GM23338 (cell line): ENCODE measurements around the gene ERBB4. TPM values are rescaled to one million over a fixed set of nuclear protein-coding genes. Genes with fewer than 3 reads are reported as not detected.

Source experiments
- ATAC-seq: fragments of 200-7000 bp; cut with Tn5 transposase; 3 replicates; pipeline ENCODE4 v1.9.1; 2020
- DNase-seq: peaks from one replicate; pipeline ENCODE4 v3.0.0-alpha.2; 2015; ENCODE audit warnings: low spot score
- H2AFZ ChIP-seq: fragments of 200-600 bp; sonication (generic); 2 replicates; pipeline ENCODE4 v1.8.0; 2016; ENCODE audit warnings: antibody characterized with exemption, mild to moderate bottlenecking, moderate library complexity
- H3F3A ChIP-seq: fragments of 200-600 bp; sonication (generic); replicated peaks from 2 replicates; pipeline ENCODE4 v1.8.0; 2017; ENCODE audit warnings: antibody characterized with exemption, mixed run types, low read depth
- H3K27ac ChIP-seq: fragments of 200-600 bp; sonication (generic); 2 replicates; pipeline ENCODE4 v1.6.1; 2016; ENCODE audit warnings: low read depth
- H3K27me3 ChIP-seq: fragments of 200-600 bp; sonication (generic); 2 replicates; pipeline ENCODE4 v1.8.0; 2016; ENCODE audit warnings: mild to moderate bottlenecking, mixed run types, moderate library complexity; ENCODE audit not compliant: insufficient read depth
- H3K36me3 ChIP-seq: fragments of 200-600 bp; sonication (generic); 2 replicates; pipeline ENCODE4 v1.8.0; 2016; ENCODE audit warnings: mild to moderate bottlenecking; ENCODE audit not compliant: insufficient read depth
- H3K4me1 ChIP-seq: fragments of 200-600 bp; sonication (generic); 2 replicates; pipeline ENCODE4 v1.8.0; 2016; ENCODE audit warnings: mild to moderate bottlenecking, moderate library complexity; ENCODE audit not compliant: insufficient read depth
- H3K4me2 ChIP-seq: fragments of 200-600 bp; sonication (generic); 2 replicates; pipeline ENCODE4 v1.7.1; 2017; ENCODE audit warnings: mixed run types
- H3K4me3 ChIP-seq: fragments of 200-600 bp; sonication (generic); 2 replicates; pipeline ENCODE4 v1.6.1; 2016; ENCODE audit warnings: mixed run types
- H3K79me2 ChIP-seq: fragments of 200-600 bp; sonication (generic); replicated peaks from 2 replicates; pipeline ENCODE4 v1.8.0; 2017; ENCODE audit warnings: mild to moderate bottlenecking; ENCODE audit not compliant: insufficient read depth
- H3K9me2 ChIP-seq: fragments of 200-600 bp; sonication (generic); 2 replicates; pipeline ENCODE4 v1.8.0; 2017; ENCODE audit not compliant: insufficient read depth
- H4K20me1 ChIP-seq: fragments of 200-600 bp; sonication (generic); replicated peaks from 2 replicates; pipeline ENCODE4 v1.8.0; 2017; ENCODE audit warnings: mild to moderate bottlenecking; ENCODE audit not compliant: insufficient read depth
- H3K27ac Mint-ChIP-seq: 2 replicates; pipeline ENCODE4 v1.8.0; 2020; ENCODE audit warnings: inconsistent platforms, mild to moderate bottlenecking, moderate library complexity, mixed read lengths
- H3K27me3 Mint-ChIP-seq: 3 replicates; pipeline ENCODE4 v1.8.0; 2022; ENCODE audit warnings: low read depth, mild to moderate bottlenecking, moderate library complexity, mixed read lengths, inconsistent platforms; ENCODE audit not compliant: insufficient read depth, poor library complexity
- H3K36me3 Mint-ChIP-seq: 3 replicates; pipeline ENCODE4 v1.8.0; 2021; ENCODE audit warnings: low read depth, mild to moderate bottlenecking, inconsistent platforms, moderate library complexity, mixed read lengths
- H3K4me1 Mint-ChIP-seq: 3 replicates; pipeline ENCODE4 v1.8.0; 2020; ENCODE audit warnings: mild to moderate bottlenecking, inconsistent platforms, mixed read lengths
- H3K4me3 Mint-ChIP-seq: 3 replicates; pipeline ENCODE4 v1.8.0; 2021; ENCODE audit warnings: moderate library complexity, mild to moderate bottlenecking, inconsistent platforms, mixed read lengths
- H3K9me3 Mint-ChIP-seq: 3 replicates; pipeline ENCODE4 v1.8.0; 2020; ENCODE audit warnings: moderate library complexity, mild to moderate bottlenecking, inconsistent platforms, mixed read lengths
- CREB1 ChIP-seq: fragments of 250-450 bp; sonication (Bioruptor Pico); IDR thresholded peaks from 2 replicates; pipeline ENCODE4 v1.5.0; 2020; ENCODE audit warnings: low read depth, mild to moderate bottlenecking, moderate library complexity
- ETS1 ChIP-seq: IDR thresholded peaks from 2 replicates; pipeline ENCODE4 v1.6.1; 2016; ENCODE audit warnings: antibody characterized with exemption
- EZH2 ChIP-seq: fragments of 200-600 bp; sonication (generic); IDR thresholded peaks from one replicate; pipeline ENCODE4 v1.8.0; 2017; ENCODE audit warnings: antibody characterized with exemption, mild to moderate bottlenecking, low read depth; ENCODE audit not compliant: unreplicated experiment
- JUNB ChIP-seq: IDR thresholded peaks from one replicate; pipeline ENCODE4 v1.6.1; 2016; ENCODE audit warnings: antibody characterized with exemption; ENCODE audit not compliant: unreplicated experiment
- REST ChIP-seq: IDR thresholded peaks from one replicate; pipeline ENCODE4 v1.6.1; 2018; ENCODE audit warnings: antibody characterized with exemption; ENCODE audit not compliant: unreplicated experiment
- STAT1 ChIP-seq: IDR thresholded peaks from one replicate; pipeline ENCODE4 v1.6.1; 2016; ENCODE audit warnings: antibody characterized with exemption; ENCODE audit not compliant: unreplicated experiment
- ZNF331 ChIP-seq: fragments of 250-450 bp; sonication (Bioruptor Pico); IDR thresholded peaks from 2 replicates; pipeline ENCODE4 v1.5.0; 2020; ENCODE audit warnings: low read depth, mild to moderate bottlenecking, moderate library complexity
- ZNF462 ChIP-seq: fragments of 250-450 bp; sonication (Bioruptor Pico); IDR thresholded peaks from 2 replicates; pipeline ENCODE4 v1.5.0; 2020; ENCODE audit warnings: mild to moderate bottlenecking, moderate library complexity
- polyA plus RNA-seq: library from polyadenylated mRNA; unstranded; fragments of >200 nt; fragmentation: Nextera tagmentation; extraction: Ambion mirVana; gene quantifications from 2 replicates; pipeline ENCODE4 v1.2.1, GENCODE V29; 2016
- total RNA-seq: library from RNA; depleted of rRNA; stranded (reverse); fragments of >200 nt; shearing (Covaris generic); gene quantifications from 2 replicates; pipeline ENCODE4 v1.2.3, GENCODE V29; 2014

Gene ERBB4
- total and polyA plus RNA-seq, 2 experiments from 2014 or later: 0.73 to 1.1 TPM

- Histone ChIP-seq H3K4me1 (0 out of 2 replicates have a peak, but pooled peaks cover 5% of the 10 kb centered on the region), H3K27ac (no peak overlapping the region), H3K27me3 (no peaks in the 10 kb centered on the region), H3K36me3 (no peaks in the 10 kb centered on the region), H2AFZ (no peak overlapping the region), H3K79me2 (no peaks in the 10 kb centered on the region), H3K9me2 (no peaks in the 10 kb centered on the region), H3F3A (no peaks in the 10 kb centered on the region), H3K4me3 (no peak overlapping the region), H4K20me1 (no peaks in the 10 kb centered on the region), H3K4me2 (no peak overlapping the region)
- Mint-ChIP-seq H3K36me3 (no peaks in the 10 kb centered on the region), H3K4me1 (peaks cover 14% of the 10 kb centered on the region; the same call in 2 of the 3 replicates), H3K4me3 (no peak overlapping the region), H3K9me3 (no peaks in the 10 kb centered on the region), H3K27ac (no peak overlapping the region), H3K27me3 (no peaks in the 10 kb centered on the region)
- TF ChIP-seq ETS1: no peak
- TF ChIP-seq JUNB: no peak
- no peak for TF ChIP-seq EZH2
- TF ChIP-seq ZNF331: no peak
- no peak for TF ChIP-seq STAT1
- TF ChIP-seq ZNF462 (CRISPR knock-in tag): no peak
- no peak for TF ChIP-seq REST
- no peak for TF ChIP-seq CREB1 (CRISPR knock-in tag)
- DNase-seq: no peak
- no peak for ATAC-seq
Measured at GRCh38 chr2:211494536-211494935, 1044.1 kb downstream of the ERBB4 start.
